ENCODE data around the gene EFCAB12. TPM values are rescaled to one million over a fixed set of nuclear protein-coding genes. Genes with fewer than 3 reads are reported as not detected.

The EFCAB12 gene
- total and polyA plus RNA-seq, 2 of the 13 experiments (the other 11 are each of a cell fraction or from before 2014, with no cell fraction given), result 0.31 to 2.4 TPM

- TF ChIP-seq ZNF646 (CRISPR knock-in tag; IDR thresholded peaks at IDR 0.05) (peak; percentile 65; the same call in 1 of the 2 replicates), ZSCAN22 (CRISPR knock-in tag; IDR thresholded peaks at IDR 0.05) (no peak), SAP130 (CRISPR knock-in tag; IDR thresholded peaks at IDR 0.05; ENCODE audit: low read depth) (peak; percentile 68), ARID5B (CRISPR knock-in tag; IDR thresholded peaks at IDR 0.05) (peak; percentile 82), MED1 (CRISPR knock-in tag; IDR thresholded peaks at IDR 0.05) (peak; percentile 61), ATF2 (CRISPR knock-in tag; IDR thresholded peaks at IDR 0.05) (peak; percentile 53; the same call in 1 of the 2 replicates), FOSL2 (CRISPR knock-in tag; IDR thresholded peaks at IDR 0.05) (peak; percentile 90), KAT8 (CRISPR knock-in tag; IDR thresholded peaks at IDR 0.05) (peak; percentile 56; the same call in 1 of the 2 replicates), ZBTB34 (CRISPR knock-in tag; IDR thresholded peaks at IDR 0.05) (peak; percentile 93), GATAD1 (CRISPR knock-in tag; IDR thresholded peaks at IDR 0.05) (0 out of 2 replicates have a peak, but pooled peaks have one; percentile 17), TBX2 (CRISPR knock-in tag; IDR thresholded peaks at IDR 0.05; ENCODE audit: borderline replicate concordance) (peak; percentile 54), NCOA2 (CRISPR knock-in tag; IDR thresholded peaks at IDR 0.05) (peak; percentile 33; the same call in 1 of the 2 replicates), PREB (CRISPR knock-in tag; IDR thresholded peaks at IDR 0.05) (no peak), ELF4 (CRISPR knock-in tag; IDR thresholded peaks at IDR 0.05; ENCODE audit: borderline replicate concordance) (no peak)
Measured at GRCh38 chr3:129413687-129414506, 14.5 kb downstream of the EFCAB12 start (continued).

Measured in HepG2 (cell line).